ENCODE measurements around the gene RHOG. TPM values are rescaled to one million over a fixed set of nuclear protein-coding genes. Genes with fewer than 3 reads are reported as not detected.

Gene RHOG
- 10.2 TPM for total RNA-seq

DNA sequence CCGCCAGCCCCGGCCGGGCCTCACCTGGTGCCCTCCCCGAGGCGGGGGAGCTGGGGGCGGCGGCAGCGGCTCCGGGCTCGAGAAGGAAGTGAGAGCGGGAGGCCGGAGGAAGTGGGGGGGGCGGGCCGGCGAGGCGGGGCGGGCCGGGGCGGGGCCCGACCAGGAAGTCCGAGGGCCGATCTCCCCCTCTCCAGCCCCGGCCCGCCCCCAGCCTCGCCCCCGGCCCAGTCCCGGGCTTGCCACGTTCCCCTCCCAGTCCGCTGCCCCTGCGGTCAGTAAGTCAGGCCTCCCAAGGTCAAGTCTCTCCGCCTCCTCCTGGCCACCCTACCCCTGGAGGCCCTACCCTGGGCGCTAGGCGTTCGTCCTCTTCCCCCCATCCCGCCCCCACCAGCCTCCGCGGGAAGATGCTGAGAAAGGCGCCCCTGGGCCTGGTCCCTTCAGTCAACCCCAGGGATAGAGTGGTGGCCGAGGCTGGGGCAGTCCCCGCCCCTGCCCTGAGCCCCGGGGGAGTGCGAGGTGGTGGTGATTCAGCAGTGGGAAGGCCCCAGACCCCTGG, at the start of gene RHOG:
Gene RHOG (minus strand): TSS at position 90 of the 556 bp plus-strand sequence. CDS start 12,821 bp downstream, outside the sequence.

DNA sequence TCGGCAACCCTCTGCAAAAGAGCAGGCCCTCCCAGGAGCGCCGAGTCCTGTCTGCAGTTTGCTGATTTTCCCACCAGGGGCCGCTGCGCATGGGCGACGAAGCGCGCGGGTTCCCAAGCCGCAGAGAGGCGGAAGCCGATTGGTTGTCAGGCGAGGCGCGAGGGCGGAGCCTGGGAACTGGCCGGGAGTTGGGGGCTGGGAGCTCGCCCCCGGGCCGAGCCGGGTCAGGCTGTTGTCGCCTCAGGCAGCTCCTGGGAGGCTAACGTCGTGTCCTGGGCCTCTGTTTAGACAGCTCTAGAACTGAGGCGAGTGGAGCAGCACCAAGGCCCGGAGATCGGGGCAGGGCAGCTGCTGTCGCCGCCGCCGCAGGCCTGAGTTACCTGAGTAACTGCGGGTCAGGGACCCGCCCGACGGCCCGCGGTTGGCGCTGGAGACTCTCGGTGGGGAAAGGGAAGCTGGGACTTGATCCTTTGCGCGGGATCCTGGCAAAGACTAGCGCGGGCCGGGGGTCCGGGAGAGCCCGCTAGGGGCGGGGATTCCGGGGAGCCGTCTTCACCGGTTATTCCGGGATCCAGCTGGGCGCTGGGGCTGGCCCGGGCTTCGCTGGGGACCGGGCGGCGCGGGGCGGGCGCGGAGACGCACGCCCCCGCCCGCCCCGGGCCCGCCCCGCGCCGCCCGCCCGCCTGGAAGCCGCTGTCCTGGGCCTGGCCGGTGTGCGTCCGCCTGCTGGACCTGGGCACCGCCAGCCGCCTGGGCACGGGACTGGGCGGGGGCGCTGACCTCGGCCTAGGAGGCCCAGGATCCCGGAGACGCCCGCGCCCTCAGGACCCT, 14.4 kb upstream of the RHOG start, which contains the start of gene STIM1:
Gene STIM1 (plus strand): TSS at position 688 of the 831 bp plus-strand sequence. CDS start 607 bp downstream, outside the sequence.

GRCh38 chr11:3807909-3808860, 32.6 kb downstream of the RHOG start, which contains the start of gene PGAP2:
PGAP2 (plus strand) TSS chr11:3808560; CDS start chr11:3811260, 2,700 bp downstream.

DNA sequence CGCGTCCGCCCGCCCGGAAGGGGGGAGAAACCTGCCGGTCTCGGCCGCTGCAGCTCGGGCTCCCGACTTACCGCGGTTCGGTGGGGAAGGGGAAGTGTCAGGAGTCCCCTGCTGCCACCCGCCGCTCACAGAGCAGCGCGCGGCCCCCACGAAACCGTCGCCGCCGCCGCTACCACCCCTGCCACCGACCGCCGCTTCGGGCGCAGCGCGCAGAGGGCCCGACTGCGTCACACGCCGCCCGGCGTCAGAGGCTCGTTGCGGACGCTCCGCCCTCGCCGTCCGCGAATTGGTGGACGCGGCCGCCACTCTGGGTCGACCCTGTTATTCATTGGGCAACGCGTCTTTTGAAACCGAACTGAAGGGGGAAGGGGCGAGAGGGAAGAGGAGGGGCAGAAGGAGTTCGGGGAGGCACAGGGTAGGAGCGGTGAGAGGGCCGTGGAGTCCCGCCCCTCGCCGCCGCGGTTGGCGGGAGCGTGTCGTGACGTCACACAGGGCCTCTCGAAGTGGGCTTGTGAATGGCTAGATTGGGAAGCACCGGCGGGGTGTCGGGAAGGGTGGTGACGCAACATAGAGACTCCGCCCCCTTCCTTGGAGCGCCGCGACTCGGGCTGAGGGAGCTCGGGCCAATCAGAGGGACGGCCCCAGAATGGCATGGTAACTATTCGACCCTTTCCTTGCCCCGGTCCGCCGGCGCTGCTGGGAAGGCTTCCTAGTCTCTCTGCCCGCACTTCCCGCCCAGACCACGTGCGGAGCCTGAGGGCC, 43.2 kb downstream of the RHOG start, which contains the start of gene NUP98:
Gene NUP98 (minus strand): TSS at position 226 of the 762 bp plus-strand sequence. CDS start 15,437 bp downstream, outside the sequence.

Other genes with a start within 250 kb of the RHOG start
- gene ART5, start 199.0 kb downstream of the RHOG start, total RNA-seq, result 0.88 TPM
- gene ART1, start 195.8 kb downstream of the RHOG start, total RNA-seq, result not detected
- gene CHRNA10, start 169.6 kb downstream of the RHOG start, total RNA-seq, result 0.88 TPM
- gene NUP98, start 43.4 kb downstream of the RHOG start, total RNA-seq, result 186 TPM
- 44.0 TPM for gene PGAP2, start 32.4 kb downstream of the RHOG start, total RNA-seq
- gene STIM1, start 14.7 kb upstream of the RHOG start, total RNA-seq, result 32.2 TPM